Smooth muscle cell of the brain vasculature (primary cell): ENCODE measurements around the gene POGLUT2.
A peak's percentile ranks its signal among the peaks of the same experiment; 100 is the strongest.
"Not testable (repeated sequence)": the region's sequence is repeated elsewhere in the genome, so short reads cannot be mapped to it uniquely, and the experiment has no call there.

Experiments
- DNase-seq: peaks from one replicate; pipeline ENCODE4 v3.0.0-alpha.2; 2012; ENCODE audit warnings: low read depth, low spot score

Gene POGLUT2

DNA sequence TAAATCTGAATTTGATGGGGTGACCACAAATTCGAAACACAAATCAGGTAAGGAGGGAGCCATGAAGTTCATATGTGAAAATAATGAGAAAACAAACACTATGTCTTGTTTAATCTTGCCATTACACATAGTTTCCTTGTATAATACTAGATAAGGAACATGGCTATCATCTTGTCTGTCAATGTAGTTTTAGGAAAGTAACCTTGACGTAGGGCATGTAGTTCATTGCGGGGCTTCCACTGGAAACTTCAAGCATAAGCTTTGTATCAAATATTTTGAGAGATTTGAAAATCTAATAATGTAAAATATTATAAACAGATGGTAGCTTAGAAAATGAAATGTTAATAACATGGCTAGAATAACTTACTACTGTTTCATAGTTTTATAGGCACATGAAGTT is 8.9 kb upstream of the POGLUT2 start:
- DNase-seq, result no peak

DNA sequence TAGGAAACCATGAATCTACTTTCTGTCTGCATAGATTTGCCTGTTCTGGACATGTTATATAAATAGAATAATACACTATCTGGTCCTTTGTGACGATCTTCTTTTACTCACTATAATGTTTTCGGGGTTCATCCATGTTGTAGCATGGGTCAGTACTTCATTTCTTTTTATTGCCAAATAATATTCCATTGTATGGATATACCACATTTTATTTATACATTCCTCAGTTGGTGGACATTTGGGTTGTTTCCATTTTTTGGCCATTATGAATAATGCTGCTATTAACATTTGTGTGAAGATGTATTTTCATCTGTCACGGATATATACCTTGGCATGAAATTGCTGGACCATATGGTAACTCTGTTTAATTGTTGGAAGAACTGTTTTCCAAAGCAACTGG is 6.9 kb upstream of the POGLUT2 start:
- no peak for DNase-seq

DNA sequence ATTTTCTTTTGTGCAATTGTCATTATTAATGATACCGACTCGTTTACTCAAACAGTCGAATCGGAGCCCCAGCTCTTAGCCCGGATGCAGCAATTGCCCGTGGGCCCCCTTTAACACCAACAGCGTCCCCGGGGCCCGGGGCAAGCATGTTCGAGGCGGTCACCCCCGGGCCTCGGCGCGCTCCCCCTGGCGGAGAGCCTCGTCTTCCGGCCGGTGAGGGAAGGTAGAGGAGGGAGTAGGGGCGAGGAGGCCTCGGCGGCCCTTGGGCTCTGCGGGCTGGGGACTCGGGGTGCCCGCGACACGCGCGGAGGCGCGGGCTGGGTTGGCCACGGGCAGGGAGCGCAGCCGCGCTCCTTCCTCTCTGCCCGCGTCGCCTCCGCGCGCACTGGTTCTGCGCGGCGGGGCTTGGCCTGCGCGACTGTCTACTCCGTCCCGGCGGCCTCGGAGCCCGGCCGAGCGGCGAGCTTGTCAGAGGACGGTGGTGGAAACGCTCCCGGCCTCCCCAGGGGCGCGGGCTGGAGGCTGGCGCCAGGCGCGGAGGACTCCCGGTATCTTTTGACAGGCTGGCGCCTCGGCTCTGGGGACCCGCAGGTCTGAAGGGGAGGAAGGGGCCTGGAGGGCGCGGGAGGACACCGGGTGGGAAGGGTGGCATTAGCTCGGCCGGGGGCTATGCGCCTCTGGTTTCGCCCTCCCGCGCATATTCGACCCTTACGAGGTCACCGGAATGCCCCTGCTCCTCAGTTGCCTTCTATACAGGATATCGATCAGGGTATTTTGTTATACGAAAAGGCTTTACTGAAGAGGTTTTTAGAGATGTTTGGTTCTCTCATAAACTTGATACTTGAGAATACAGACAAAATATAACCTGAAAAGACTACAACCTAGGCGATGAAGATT is 1.6 kb upstream of the POGLUT2 start:
- peak; percentile 43 for DNase-seq

DNA sequence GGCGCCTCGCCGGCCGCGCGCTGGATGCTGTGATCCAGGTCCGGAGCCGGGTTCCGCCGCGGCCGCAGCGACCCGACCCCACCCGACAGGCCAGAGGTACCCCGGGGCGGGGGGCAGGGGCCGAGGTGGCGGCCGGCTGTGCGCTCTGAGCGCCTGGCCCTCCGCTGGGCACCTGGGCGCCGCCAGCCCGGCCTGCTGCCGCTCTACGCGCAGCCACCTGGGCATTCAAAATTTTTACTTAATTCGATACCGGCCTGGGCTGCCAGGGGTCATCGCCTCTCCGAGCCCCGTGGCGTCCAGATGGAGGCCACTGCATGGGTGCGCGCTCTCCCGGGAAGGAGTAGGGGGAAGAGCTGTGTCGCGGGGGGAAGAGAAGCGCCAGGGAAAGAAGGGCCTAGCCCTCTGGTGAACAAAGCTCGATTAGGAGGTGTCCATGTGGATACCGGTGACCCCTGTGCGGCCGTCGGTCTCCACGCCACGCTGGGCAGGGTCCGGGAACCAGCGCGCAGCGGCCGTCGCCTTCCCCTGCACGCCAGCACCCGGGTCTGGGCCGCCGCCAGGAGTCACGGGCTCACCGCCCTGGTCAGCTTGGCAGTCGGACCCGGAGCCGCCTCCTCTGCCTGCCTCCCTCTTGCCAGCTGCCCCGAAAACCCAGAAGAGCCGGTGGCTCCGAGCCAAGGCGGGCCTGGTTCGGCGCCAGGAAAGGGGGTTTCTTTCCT is 809 bp upstream of the POGLUT2 start:
- DNase-seq, result no peak

DNA sequence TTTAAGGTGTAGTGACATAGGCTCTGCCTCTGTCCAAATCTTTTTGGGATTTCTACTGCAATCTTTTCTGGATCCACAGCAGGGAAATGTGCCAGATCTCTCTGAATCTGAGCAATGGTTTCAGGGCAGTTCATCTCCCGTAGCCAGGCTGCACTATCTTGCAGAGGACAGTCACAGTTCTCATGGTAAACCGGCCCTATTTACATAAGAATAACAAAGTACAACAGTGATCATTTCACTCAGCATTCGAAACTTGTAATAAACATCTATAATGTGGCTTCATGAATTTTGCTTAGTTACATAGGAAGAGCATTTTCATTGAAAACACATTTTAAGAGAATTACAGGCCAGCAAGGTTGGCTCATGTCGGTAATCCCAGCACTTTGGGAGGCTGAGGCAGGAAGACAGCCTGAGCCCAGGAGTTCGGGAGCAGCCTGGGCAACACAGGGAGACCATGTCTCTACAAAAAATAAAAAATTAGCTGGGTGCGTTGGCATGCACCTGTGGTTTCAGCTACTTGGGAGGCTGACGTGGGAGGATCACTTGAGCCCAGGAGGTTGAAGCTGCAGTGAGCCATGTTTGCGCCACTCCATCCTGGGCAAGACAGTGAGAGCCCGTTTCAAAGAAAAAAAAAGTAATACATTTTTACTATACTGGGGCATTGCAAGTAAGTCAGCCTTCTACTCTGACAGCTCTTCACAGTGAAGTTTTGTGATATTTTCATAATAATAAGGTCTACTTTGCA is 5.0 kb downstream of the POGLUT2 start:
- DNase-seq, result no peak

DNA sequence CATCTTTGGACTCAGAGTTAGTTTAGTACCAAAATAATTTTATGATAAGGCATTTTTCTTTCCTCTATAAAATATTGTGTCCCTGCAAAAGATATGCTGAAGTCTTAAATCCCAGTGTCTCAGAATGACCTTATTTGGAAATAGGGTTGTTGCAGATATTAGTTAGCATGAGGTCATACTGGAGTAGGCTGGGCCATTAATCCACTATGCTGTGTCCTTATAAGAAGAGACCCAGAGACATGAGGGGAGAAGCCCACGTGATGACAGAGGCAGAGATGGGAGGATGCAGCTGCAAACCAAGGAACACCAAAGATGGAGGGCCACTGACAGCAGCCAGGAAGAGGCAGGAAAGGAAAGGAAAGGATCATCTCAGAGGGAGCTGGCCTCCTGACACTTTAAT is 6.4 kb downstream of the POGLUT2 start:
- no peak for DNase-seq

DNA sequence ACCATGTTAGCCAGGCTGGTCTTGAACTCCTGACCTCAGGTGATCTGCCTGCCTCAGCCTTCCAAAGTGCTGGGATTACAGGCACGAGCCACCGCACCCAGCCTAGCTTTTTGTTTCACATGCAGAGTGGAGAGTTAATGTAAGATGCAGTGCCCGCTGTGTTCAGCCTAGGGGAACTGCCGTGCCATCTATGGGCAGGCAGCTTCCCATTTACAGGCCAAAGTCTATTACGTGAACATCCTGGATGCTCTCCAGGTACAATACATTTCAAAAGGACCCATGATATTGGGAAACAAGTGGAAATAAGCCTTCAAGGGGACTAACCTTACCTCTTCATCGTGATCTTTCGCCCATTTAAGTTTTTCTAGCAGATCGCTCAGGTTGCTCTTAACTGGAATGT is 10.1 kb downstream of the POGLUT2 start:
- no peak for DNase-seq

DNA sequence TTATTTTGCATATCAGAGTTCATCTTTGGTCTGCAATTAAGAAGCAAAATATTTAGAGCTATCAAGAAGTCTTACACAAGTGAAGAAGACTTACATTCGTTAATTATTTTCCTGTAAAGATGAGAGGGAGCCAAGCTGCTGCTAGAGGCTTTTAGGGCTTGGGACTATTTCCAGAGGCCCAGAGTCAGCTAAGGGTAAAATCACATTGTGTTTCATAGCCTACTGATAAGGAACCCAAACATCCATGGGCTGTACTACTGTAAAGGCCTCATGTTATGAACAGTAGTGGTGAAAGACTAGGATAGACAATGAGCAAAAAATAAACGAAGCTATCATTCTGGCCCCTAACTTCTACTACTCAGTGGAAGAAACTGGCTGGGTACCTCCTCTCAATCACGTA is 14.3 kb downstream of the POGLUT2 start:
- DNase-seq, result no peak

DNA sequence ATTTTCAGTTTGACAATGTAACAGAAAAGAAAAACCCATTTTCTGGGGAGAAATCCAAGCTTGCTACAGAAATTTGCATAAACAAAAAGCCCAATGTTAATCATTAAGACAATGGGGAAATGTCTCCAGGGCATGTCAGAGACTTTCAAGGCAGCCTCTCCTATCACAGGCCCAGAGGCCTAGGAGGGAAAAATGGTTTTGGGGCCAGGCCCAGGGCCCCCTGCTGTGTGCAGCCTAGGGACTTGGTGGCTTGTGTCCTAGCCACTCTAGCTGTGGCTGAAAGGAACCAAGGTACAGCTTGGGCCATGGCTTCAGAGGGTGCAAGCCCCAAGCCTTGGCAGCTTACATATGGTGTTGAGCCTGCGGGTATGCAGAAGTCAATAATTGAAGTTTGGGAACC is 17.2 kb downstream of the POGLUT2 start:
- no peak for DNase-seq

DNA sequence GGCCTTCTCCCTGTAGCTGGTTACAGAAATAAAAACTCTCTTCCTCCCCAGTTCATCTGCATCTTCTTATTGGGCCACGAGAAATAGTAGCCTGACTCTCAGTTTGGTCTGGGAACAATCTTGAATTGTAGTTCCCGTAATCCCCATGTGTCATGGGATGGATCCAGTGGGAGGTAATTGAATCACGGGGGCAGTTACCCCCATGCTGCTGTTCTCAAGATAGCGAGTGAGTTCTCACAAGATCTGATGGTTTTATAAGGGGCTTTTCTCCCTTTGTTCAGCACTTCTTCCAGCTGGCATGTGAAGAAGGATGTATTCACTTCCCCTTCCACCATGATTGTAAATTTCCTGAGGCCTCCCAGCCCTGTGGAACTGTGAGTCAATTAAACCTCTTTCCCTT is 18.1 kb downstream of the POGLUT2 start:
- DNase-seq, result not testable (repeated sequence)

DNA sequence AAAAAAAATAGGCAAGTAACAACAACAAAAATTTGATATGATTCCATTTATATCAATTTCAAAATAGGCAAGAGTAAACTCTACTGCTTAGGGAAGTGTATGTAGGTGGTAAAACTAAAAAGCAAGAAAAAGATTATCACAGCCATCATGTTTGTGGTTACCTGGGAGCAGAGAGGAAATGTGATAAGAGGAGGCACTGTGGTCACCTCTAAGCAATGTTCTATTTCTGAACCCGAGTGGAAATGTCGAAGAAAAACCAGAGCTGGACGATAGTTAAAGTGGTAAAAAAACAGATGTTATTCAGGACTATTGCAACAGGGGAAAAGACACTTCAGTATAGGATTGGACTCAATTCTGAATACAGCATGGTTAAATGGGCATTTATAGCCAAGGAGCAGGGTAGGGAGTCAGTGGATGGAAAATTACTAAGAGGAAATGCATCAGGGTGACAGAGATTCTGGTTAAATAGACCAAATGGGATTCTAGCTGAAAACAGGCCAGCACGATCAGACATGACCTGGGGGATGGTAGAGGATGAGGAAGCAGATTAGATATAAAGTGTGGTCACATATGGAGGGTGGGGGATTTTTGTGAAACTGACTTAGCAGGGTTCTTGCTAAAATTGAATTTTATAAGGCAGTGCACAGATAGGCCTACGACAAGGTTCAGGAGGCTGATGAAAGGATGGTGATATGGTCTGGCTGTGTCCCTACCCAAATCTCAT is 19.2 kb downstream of the POGLUT2 start:
- DNase-seq, result no peak

DNA sequence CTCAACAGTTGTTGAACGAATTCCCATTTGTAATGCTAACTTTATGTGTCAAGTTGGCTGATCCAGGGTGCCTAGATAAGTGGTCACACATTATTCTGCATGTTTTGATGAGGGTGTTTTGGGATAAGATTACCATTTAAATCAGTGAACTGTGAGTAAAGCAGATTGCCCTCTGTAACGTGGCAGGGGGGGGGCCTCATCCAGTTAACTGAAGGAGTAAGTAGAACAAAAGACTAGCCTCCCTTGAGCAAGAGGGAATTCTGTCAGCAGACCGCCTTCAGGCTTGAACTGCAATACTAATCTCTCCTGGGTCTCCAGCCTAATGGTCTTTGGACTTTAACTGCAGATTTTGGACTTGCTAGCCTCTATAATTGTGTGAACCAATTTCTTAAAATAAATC is 21.0 kb downstream of the POGLUT2 start:
- no peak for DNase-seq

DNA sequence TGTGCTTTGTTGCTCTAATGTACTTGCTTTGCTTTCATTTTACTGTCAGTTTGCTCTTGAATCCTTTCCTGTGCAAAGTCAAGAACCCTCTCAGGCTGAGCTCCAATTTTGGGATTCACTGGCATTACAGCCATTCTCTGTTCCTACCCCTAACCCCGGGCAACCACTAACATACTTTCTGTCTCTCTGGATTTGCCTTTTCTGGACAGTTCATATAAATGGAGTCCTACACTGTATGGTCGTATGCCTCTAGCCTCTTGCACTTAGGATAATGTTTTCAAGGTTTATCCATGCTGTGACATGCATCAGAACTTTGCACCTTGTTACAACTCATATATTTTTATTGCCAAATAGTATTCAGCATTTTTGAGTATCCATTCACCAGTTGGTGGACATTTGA is 22.5 kb downstream of the POGLUT2 start:
- no peak for DNase-seq

DNA sequence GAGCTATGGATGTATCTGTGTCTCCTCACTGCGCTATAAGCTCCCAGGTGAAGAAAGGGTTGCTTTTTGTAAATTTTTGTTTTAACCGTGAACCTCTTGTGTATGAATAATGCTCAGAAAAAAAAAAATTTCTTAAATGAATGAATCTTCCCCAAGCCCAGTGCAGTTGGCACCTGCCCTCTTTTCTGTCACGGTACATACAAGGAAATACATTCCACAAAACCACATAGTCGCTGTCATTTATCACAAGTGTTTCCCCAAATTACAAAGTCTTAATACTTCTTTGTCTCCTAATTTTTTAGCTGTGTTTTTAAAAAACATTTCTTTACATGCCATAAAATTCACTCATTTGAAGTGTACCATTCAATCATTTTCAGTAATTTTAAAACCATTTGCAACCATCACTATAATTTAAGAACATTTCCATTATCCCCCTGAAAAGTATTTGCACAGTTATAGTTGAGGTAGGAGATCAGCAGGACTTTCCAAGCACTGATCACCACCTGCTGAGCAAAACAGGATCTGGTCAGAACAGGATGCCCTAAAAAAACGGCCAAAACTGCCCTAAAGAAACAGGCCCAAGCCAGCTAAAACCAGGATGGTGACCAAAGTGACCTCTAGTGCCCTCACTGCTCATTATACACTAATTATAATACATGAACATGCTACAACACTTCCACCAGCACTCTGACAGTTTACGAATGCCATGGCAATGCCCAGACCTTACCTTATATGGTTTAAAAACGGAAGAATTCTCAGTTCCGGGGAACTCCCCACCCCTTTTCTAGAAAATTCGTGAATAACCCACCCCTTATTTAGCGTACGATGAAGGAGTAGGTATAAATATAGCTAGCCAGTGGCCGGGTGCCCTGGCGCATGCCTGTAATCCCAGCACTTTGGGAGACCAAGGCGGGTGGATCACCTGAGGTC is 23.9 kb downstream of the POGLUT2 start:
- no peak for DNase-seq

DNA sequence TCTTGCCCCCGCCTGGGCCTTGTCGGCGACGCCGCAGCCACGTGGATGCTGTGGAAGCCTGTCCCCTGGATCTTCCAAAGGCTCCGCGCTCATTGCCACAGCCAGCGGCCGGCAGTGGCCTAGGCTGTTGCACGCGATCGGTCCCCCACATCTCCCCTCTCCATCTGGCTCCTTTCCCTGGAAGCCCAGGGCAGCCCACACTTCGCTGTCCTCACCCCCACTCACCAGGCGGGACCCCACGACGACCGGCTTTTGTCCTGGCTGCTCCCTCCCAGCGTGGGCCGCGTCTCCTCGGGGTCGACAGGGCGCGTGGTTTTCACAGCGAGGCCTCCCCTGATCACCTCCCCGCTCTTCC is 24.6 kb downstream of the POGLUT2 start:
- no peak for DNase-seq

DNA sequence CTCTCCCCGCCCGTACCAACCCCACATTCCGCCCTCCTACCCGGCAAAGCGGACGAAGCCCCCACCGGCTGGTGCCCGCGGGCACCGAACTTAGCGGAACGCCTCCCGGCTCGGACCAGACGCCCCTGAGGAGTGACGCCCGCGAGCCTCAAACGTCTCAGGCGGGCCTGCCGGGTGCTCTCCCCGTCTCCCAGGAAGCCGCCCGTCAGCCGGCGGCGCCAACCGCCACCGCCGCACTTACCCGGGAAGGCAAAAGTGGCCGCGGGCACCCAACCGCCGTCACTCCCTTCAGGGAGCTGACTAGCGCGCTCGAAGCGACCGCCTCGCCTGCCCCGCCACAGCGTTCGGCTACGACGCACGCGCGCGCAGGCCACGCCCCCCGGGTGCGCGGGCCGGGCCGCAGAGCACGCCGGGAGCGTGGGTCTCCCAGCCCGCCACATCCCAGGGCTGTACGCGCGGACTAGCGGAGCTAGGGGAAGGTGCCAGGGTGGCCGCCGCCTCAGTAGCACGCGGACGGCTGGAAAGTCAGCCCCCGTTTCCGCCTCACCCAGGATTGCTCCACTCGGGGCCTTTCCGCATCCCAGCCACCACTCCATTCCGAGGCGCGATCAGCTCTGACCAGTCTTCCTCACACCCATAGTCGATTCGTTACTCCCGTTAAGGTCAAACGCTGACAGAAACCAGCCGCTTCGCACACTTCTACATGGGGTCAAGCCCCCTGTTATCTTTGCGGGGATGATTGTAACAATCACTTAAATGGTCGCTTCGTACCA is 25.1 kb downstream of the POGLUT2 start, which contains the start of gene TEX30:
Gene TEX30 (minus strand): TSS at position 346 of the 773 bp plus-strand sequence. CDS start 3,760 bp downstream, outside the sequence.
- peak; percentile 49 for DNase-seq

DNA sequence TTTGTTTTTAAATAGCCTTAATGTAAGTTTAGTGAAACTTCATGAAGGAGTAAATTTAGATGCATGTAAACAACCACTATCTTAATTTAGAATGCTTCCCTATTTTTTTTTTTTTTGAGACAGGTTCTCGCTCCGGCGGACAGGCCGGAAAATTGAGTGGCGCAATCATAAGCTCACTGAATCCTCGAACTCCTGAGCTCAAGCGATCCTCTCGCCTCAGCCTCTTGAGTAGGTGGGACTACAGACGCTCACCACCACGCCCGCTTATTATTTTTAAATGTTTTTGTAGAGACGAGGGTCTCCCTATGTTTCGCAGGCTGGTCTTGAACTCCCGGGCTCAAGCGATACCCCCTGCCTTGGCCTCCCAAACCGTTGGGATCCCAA is 26.7 kb downstream of the POGLUT2 start:
- no peak for DNase-seq

DNA sequence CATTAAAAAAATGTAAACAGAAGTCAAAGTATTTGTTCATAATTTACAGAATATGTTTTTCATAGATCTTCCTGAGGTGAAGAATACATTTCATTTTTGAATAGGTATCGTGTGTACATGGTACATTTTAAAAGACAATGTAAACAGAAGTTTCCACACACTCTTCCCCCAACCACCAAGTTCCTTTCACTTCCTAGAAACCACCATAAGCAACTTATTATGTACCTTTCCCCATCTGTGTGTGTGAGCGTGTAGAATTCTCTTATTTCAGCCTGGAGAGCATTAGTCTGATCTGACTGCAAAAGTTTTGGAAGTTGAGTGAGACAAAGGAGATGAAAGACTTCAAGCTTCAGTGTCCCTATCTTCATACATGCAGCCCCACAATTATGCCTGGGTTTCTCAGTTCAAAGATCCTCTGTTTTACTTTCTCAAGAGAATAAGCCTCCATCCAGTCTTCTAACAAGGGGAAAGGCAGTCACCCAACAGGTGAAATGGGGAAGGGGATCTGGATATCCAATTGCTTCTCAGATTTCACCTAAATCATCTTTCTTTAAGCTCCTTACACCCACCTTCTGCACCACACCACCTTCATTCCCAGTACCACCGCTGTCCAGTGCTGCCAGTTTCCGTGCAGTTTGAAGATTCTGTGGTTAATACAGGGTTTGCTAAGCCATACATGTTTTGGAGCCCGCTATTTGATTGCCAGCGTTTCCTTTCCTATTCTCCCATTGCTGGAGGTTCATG is 27.3 kb downstream of the POGLUT2 start:
- DNase-seq, result no peak

DNA sequence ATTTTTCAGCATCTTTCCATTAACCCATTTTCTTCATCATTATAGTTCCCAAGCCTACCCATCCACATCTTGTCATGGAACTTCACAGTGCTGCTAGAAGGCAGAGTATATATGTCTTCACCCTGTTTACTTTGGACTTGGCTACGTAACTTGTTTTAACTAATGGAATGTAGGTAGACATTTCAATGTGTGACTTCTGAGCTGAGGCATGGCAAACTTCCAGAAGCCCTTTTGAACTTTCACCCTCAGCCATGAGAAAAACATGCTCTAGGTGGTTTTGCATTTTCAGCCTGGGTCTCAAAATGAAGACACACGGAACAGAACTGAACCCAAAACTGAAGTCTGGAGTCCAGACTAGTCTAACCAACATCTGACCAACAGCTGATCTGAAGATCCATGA is 28.3 kb downstream of the POGLUT2 start:
- DNase-seq, result no peak
